ENCODE data around the gene TRPC4. TPM values are rescaled to one million over a fixed set of nuclear protein-coding genes. Genes with fewer than 3 reads are reported as not detected.

The TRPC4 gene
- total RNA-seq, 1 donor from 2014 or later = 8.1 TPM

DNA sequence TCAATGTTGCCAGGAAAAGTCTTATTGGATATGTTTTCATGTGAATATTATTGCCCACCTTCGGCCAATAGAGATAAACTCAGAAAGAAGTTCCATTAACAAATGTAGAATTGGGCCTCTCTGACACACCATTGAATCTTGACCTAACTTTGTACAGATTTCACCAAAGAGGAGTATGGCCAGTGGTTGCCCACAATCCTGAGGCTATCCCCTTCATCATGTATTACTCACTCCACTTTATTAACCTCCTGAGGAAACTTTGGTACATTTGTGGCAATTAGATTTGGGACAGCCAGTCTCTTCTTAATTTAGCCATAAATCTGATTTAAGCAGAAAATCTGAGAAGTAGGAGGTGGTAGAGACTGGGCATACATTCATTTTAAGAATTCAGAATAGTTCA, 217.7 kb downstream of the TRPC4 start:
- Histone ChIP-seq H3K27me3 (no peaks in the 10 kb centered on the region), H3K4me1 (peaks cover 1 to 3% of the 10 kb centered on the region in 2 donors), H3K9me3 (no peaks in the 10 kb centered on the region), H3K27ac (no peak overlapping the region), H3K4me3 (no peak overlapping the region), H3K36me3 (no peaks in the 10 kb centered on the region)
- DNase-seq (ENCODE audit: low spot score in 2 of 2) = no peak
- intact Hi-C loops (cut with DNase I) = no loop called here
- TF ChIP-seq, protein P1, sequence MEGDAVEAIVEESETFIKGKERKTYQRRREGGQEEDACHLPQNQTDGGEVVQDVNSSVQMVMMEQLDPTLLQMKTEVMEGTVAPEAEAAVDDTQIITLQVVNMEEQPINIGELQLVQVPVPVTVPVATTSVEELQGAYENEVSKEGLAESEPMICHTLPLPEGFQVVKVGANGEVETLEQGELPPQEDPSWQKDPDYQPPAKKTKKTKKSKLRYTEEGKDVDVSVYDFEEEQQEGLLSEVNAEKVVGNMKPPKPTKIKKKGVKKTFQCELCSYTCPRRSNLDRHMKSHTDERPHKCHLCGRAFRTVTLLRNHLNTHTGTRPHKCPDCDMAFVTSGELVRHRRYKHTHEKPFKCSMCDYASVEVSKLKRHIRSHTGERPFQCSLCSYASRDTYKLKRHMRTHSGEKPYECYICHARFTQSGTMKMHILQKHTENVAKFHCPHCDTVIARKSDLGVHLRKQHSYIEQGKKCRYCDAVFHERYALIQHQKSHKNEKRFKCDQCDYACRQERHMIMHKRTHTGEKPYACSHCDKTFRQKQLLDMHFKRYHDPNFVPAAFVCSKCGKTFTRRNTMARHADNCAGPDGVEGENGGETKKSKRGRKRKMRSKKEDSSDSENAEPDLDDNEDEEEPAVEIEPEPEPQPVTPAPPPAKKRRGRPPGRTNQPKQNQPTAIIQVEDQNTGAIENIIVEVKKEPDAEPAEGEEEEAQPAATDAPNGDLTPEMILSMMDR (IDR thresholded peaks at IDR 0.05) = no peak

DNA sequence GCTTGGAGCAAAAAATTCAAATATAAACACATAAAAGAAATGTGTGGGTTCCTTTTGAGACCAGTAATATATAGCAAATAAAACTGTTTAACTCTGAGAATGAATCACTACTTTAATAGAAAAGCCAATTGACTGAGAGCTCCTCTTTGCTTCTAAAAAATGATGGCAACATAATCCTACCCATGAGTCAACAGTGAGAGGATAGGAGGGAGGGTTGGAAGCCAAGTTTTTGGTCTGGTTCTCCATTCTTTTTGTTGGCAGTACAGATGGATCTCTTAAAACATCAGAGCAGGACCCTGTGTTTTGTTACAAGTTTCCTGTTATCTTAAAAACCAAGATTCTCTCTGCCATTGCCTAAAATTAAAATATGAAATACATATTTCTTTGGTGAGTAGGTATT, 221.0 kb downstream of the TRPC4 start:
- no peaks in the 10 kb centered on the region for H3K27me3 ChIP-seq
- no peaks in the 10 kb centered on the region for H3K9me3 ChIP-seq
- no peak overlapping the region for H3K4me3 ChIP-seq
- H3K36me3 ChIP-seq = no peaks in the 10 kb centered on the region
- intact Hi-C loops (cut with DNase I) = loop anchor here (10.0 kb wide), 2 partner anchors 236 to 696 kb away; partner anchors contain the start of gene UFM1
- no peaks in the 10 kb centered on the region for H3K4me1 ChIP-seq
- no peak overlapping the region for H3K27ac ChIP-seq
- TF ChIP-seq, protein P1 (IDR thresholded peaks at IDR 0.05) = no peak
- no peak for DNase-seq (ENCODE audit: low spot score in 2 of 2)

DNA sequence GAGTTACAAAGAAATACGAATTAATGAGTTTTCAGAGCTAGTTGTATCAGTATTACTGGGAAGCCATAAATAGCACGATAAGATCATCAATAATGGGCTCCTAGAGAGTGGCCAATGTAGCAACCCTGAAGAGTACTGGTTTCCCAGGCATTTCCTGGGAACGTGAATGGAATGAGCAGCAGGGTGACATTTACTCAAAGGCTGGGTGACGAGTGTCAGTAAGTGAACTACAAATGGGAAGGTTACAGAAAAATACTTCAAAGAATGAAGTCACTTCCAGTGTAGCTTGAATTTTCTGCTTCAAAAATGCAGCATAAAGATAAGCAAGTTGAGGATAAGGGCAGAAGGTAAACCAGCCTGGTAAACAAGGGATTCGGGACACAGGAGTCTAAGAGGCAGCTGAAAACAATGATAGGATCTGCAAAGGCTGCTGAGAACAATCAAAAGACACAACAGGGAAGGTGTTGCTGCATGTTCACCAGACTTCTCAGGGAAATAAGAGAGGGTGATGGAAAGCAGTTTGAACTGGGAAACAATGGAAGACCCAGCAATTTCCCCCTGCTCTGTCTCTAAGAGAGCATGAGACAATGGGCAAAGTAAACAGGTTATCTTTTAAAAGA, 222.4 kb downstream of the TRPC4 start:
- no peak overlapping the region for H3K27ac ChIP-seq
- TF ChIP-seq, protein P1 (IDR thresholded peaks at IDR 0.05) = no peak
- H3K4me1 ChIP-seq = no peaks in the 10 kb centered on the region
- no peaks in the 10 kb centered on the region for H3K36me3 ChIP-seq
- no peaks in the 10 kb centered on the region for H3K27me3 ChIP-seq
- intact Hi-C loops (cut with DNase I) = loop anchor here (10.0 kb wide), 2 partner anchors 238 to 698 kb away; partner anchors contain the start of gene UFM1
- no peak overlapping the region for H3K4me3 ChIP-seq
- no peak for DNase-seq (ENCODE audit: low spot score in 2 of 2)
- H3K9me3 ChIP-seq = no peaks in the 10 kb centered on the region

DNA sequence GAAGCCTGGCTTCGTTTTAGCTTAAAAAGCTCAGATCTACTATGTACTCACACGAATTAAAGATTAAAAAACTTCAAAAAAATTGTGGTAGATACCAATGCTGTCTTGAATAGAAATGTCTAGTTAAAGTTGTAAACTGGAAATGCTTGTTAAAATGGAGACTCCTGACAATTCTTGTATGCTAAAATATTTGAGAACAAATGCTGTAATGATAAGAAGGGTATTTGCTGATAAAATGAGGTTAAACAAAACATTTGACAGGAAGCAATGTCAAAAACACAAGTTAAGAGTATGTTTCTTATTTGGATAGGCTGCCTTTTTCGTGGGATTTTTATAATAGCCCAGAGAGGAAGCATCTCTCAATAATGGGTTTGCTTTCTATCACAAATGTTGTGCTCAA, 223.0 kb downstream of the TRPC4 start:
- intact Hi-C loops (cut with DNase I) = loop anchor here (10.0 kb wide), 2 partner anchors 238 to 698 kb away; partner anchors contain the start of gene UFM1

DNA sequence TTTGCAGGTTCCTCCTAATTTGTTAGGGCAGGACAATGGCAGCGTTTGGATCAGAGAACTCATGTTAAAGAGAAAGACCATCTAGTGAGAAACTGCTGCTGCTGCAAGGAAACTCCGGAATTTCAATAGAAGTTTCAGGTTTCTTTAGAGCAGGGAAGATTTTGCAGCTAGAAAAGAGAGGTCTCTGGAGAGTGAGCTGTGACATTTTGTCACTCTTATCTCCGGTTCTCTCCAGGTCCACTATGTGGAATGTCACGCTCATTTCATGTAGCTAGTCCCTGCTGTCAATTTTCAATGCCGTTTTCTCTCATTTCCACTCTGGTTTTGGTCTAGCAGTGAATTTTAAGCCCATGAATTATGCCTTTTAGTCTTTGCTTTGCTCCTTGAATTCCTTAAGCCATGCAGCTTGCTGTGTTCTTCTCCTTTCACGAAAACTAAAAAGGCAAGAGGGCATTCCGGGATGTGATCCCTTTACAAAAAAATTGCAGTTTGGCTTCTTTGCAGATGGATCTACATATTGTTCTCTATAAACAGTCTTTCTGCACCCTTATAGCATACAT, 224.3 kb downstream of the TRPC4 start:
- intact Hi-C loops (cut with DNase I) = loop anchor here (10.0 kb wide), 2 partner anchors 240 to 700 kb away; partner anchors contain the start of gene UFM1
- Histone ChIP-seq H3K4me3 (no peak overlapping the region), H3K27me3 (no peaks in the 10 kb centered on the region), H3K9me3 (no peaks in the 10 kb centered on the region), H3K27ac (no peak overlapping the region), H3K36me3 (no peaks in the 10 kb centered on the region), H3K4me1 (no peaks in the 10 kb centered on the region)
- TF ChIP-seq, protein P1 (IDR thresholded peaks at IDR 0.05) = no peak
- DNase-seq (ENCODE audit: low spot score in 2 of 2) = no peak

More for the DNA sequence above, 223.0 kb downstream of the TRPC4 start:
- Histone ChIP-seq H3K36me3 (no peaks in the 10 kb centered on the region), H3K27ac (no peak overlapping the region), H3K4me3 (no peak overlapping the region), H3K9me3 (no peaks in the 10 kb centered on the region), H3K4me1 (no peaks in the 10 kb centered on the region), H3K27me3 (no peaks in the 10 kb centered on the region)
- no peak for DNase-seq (ENCODE audit: low spot score in 2 of 2)
- TF ChIP-seq, protein P1 (IDR thresholded peaks at IDR 0.05) = no peak
